ENCODE data around the gene HLA-E. TPM values are rescaled to one million over a fixed set of nuclear protein-coding genes. Genes with fewer than 3 reads are reported as not detected.
A peak's percentile ranks its signal among the peaks of the same experiment; 100 is the strongest.

HLA-E gene
- total RNA-seq, 2 experiments from 2014 or later, result 395 to 602 TPM

- H3K9me3 Mint-ChIP-seq (ENCODE audit: low read depth), result no peaks in the 10 kb centered on the region
- DNase-seq, result no peak
- CTCF ChIA-PET, result interaction anchor here (0.6 to 12.0 kb wide), 21 partner anchors 10 to 189 kb away, joined by 3 to 305 read pairs (median 22); partner anchors contain the start of genes ABCF1, DHX16, GNL1 and PRR3
- H3K27me3 Mint-ChIP-seq, result no peaks in the 10 kb centered on the region
- H3K36me3 Mint-ChIP-seq, result peaks cover 5% of the 10 kb centered on the region
- peak overlapping the region; percentile 76 for H3K4me3 Mint-ChIP-seq
- peaks cover 32% of the 10 kb centered on the region for H3K4me1 Mint-ChIP-seq
- H3K27ac Mint-ChIP-seq, result peak overlapping the region; percentile 12
- ATAC-seq, result no peak
Observed at GRCh38 chr6:30542915-30543314, 53.6 kb downstream of the HLA-E start.

Other genes starting within 250 kb of the HLA-E start
- gene TRIM39, start 162.6 kb upstream of the HLA-E start, total RNA-seq, result 10 to 100 TPM; 13.6 to 16.4 TPM
- 10 to 100 TPM; 37.7 to 44.0 TPM for gene RPP21, start 144.4 kb upstream of the HLA-E start, total RNA-seq
- gene GNL1, start 67.0 kb downstream of the HLA-E start, total RNA-seq, result 10 to 100 TPM; 64.0 to 73.5 TPM
- gene PRR3, start 67.8 kb downstream of the HLA-E start, total RNA-seq, result 10 to 100 TPM; 19.5 to 23.6 TPM
- 10 to 100 TPM; 73.8 to 98.6 TPM for gene ABCF1, start 81.9 kb downstream of the HLA-E start, total RNA-seq
- gene PPP1R10, start 127.7 kb downstream of the HLA-E start, total RNA-seq, result 100 to 1,000 TPM; 101 to 134 TPM
- 10 to 100 TPM; 48.2 to 65.7 TPM for gene MRPS18B, start 128.3 kb downstream of the HLA-E start, total RNA-seq
- 1 to 10 TPM; 7.5 to 8.4 TPM for gene ATAT1, start 137.4 kb downstream of the HLA-E start, total RNA-seq
- 10 to 100 TPM; 32.5 to 33.9 TPM for gene C6orf136, start 157.6 kb downstream of the HLA-E start, total RNA-seq
- 10 to 100 TPM; 39.5 to 49.6 TPM for gene DHX16, start 183.5 kb downstream of the HLA-E start, total RNA-seq
- 100 to 1,000 TPM; 257 to 293 TPM for gene PPP1R18, start 197.1 kb downstream of the HLA-E start, total RNA-seq
- 10 to 100 TPM; 30.2 to 36.4 TPM for gene NRM, start 201.5 kb downstream of the HLA-E start, total RNA-seq
- 10 to 100 TPM; 67.4 to 83.9 TPM for gene MDC1, start 227.8 kb downstream of the HLA-E start, total RNA-seq
- gene TUBB, start 230.8 kb downstream of the HLA-E start, total RNA-seq, result 1,000 to 10,000 TPM; 1,499 to 1,522 TPM